Stimulated activated naive CD8-positive, alpha-beta T cell treated with anti-CD3 and anti-CD28 coated beads, Interleukin-15, Interleukin-2, amounts not matched to agents 100 ng/mL and 50 ng/mL, for 24 hours (primary cell): ENCODE data around the gene ATG5.
"Not testable (repeated sequence)": the region's sequence is repeated elsewhere in the genome, so short reads cannot be mapped to it uniquely, and the experiment has no call there.

Experiments used
- H3K27ac Mint-ChIP-seq: one replicate; pipeline ENCODE4 v1.8.0; 2021; ENCODE audit warnings: mild to moderate bottlenecking, mixed read lengths
- H3K27me3 Mint-ChIP-seq: one replicate; pipeline ENCODE4 v1.8.0; 2021; ENCODE audit warnings: mixed read lengths
- H3K36me3 Mint-ChIP-seq: one replicate; pipeline ENCODE4 v1.8.0; 2021; ENCODE audit warnings: low read depth, mixed read lengths
- H3K4me1 Mint-ChIP-seq: one replicate; pipeline ENCODE4 v1.8.0; 2021; ENCODE audit warnings: low read depth, mixed read lengths
- H3K4me3 Mint-ChIP-seq: one replicate; pipeline ENCODE4 v1.8.0; 2021; ENCODE audit warnings: mild to moderate bottlenecking, mixed read lengths
- H3K9me3 Mint-ChIP-seq: one replicate; pipeline ENCODE4 v1.8.0; 2021; ENCODE audit warnings: mixed read lengths

Gene ATG5

GRCh38 chr6:106158816-106159215 lies 166.7 kb downstream of the ATG5 start:
- H3K27me3 Mint-ChIP-seq = no peaks in the 10 kb centered on the region
- peaks cover 19% of the 10 kb centered on the region for H3K4me1 Mint-ChIP-seq
- H3K27ac Mint-ChIP-seq = no peak overlapping the region
- no peak overlapping the region for H3K4me3 Mint-ChIP-seq
- no peaks in the 10 kb centered on the region for H3K36me3 Mint-ChIP-seq
- no peaks in the 10 kb centered on the region for H3K9me3 Mint-ChIP-seq

- Mint-ChIP-seq H3K9me3 (peaks cover 3% of the 10 kb centered on the region), H3K27me3 (no peaks in the 10 kb centered on the region), H3K27ac (no peak overlapping the region), H3K36me3 (no peaks in the 10 kb centered on the region), H3K4me1 (peaks cover 15% of the 10 kb centered on the region), H3K4me3 (no peak overlapping the region)
These were observed 168.7 kb downstream of the ATG5 start for GRCh38 chr6:106156863-106157262.

- H3K27ac Mint-ChIP-seq = no peak overlapping the region
- no peaks in the 10 kb centered on the region for H3K27me3 Mint-ChIP-seq
- peaks cover 20% of the 10 kb centered on the region for H3K4me1 Mint-ChIP-seq
- H3K4me3 Mint-ChIP-seq = no peak overlapping the region
- H3K9me3 Mint-ChIP-seq = peaks cover 3% of the 10 kb centered on the region
- no peaks in the 10 kb centered on the region for H3K36me3 Mint-ChIP-seq
These were observed 169.1 kb downstream of the ATG5 start for GRCh38 chr6:106156413-106156812.

- H3K4me3 Mint-ChIP-seq = no peak overlapping the region
- H3K4me1 Mint-ChIP-seq = peaks cover 22% of the 10 kb centered on the region
- H3K9me3 Mint-ChIP-seq = peaks cover 3% of the 10 kb centered on the region
- no peaks in the 10 kb centered on the region for H3K27me3 Mint-ChIP-seq
- H3K27ac Mint-ChIP-seq = no peak overlapping the region
- H3K36me3 Mint-ChIP-seq = no peaks in the 10 kb centered on the region
These were observed 170.2 kb downstream of the ATG5 start for GRCh38 chr6:106155219-106155830.

GRCh38 chr6:106154326-106154725 lies 171.2 kb downstream of the ATG5 start:
- H3K4me1 Mint-ChIP-seq = peaks cover 27% of the 10 kb centered on the region
- H3K4me3 Mint-ChIP-seq = no peak overlapping the region
- H3K27me3 Mint-ChIP-seq = no peaks in the 10 kb centered on the region
- no peaks in the 10 kb centered on the region for H3K36me3 Mint-ChIP-seq
- peaks cover 3% of the 10 kb centered on the region for H3K9me3 Mint-ChIP-seq
- no peak overlapping the region for H3K27ac Mint-ChIP-seq

GRCh38 chr6:106152952-106153351 lies 172.6 kb downstream of the ATG5 start:
- Mint-ChIP-seq H3K27me3 (no peaks in the 10 kb centered on the region), H3K4me1 (peaks cover 39% of the 10 kb centered on the region), H3K36me3 (no peaks in the 10 kb centered on the region), H3K9me3 (peaks cover 3% of the 10 kb centered on the region), H3K4me3 (no peak overlapping the region), H3K27ac (peak overlapping the region; percentile 41)

- not testable (repeated sequence) for H3K9me3 Mint-ChIP-seq, H3K4me3 Mint-ChIP-seq, H3K27me3 Mint-ChIP-seq, H3K36me3 Mint-ChIP-seq
- Mint-ChIP-seq H3K27ac (peak overlapping the region; percentile 86), H3K4me1 (peaks cover 39% of the 10 kb centered on the region)
These were observed 173.1 kb downstream of the ATG5 start for GRCh38 chr6:106152476-106152875.

GRCh38 chr6:106149472-106150069 lies 176.0 kb downstream of the ATG5 start:
- Mint-ChIP-seq H3K36me3 (no peaks in the 10 kb centered on the region), H3K9me3 (peaks cover 3% of the 10 kb centered on the region), H3K4me1 (peaks cover 63% of the 10 kb centered on the region), H3K27ac (peak overlapping the region; percentile 85), H3K4me3 (no peak overlapping the region), H3K27me3 (no peaks in the 10 kb centered on the region)

GRCh38 chr6:106147476-106147875 lies 178.1 kb downstream of the ATG5 start:
- Mint-ChIP-seq H3K9me3 (no peaks in the 10 kb centered on the region), H3K27me3 (no peaks in the 10 kb centered on the region), H3K4me1 (peaks cover 76% of the 10 kb centered on the region), H3K36me3 (no peaks in the 10 kb centered on the region), H3K27ac (no peak overlapping the region), H3K4me3 (no peak overlapping the region)

- peaks cover 76% of the 10 kb centered on the region for H3K4me1 Mint-ChIP-seq
- H3K4me3 Mint-ChIP-seq = no peak overlapping the region
- H3K36me3 Mint-ChIP-seq = no peaks in the 10 kb centered on the region
- no peak overlapping the region for H3K27ac Mint-ChIP-seq
- H3K27me3 Mint-ChIP-seq = no peaks in the 10 kb centered on the region
- no peaks in the 10 kb centered on the region for H3K9me3 Mint-ChIP-seq
These were observed 178.7 kb downstream of the ATG5 start for GRCh38 chr6:106146852-106147351.

GRCh38 chr6:106145741-106146227 lies 179.8 kb downstream of the ATG5 start:
- Mint-ChIP-seq H3K27ac (no peak overlapping the region), H3K36me3 (no peaks in the 10 kb centered on the region), H3K9me3 (no peaks in the 10 kb centered on the region), H3K4me1 (peaks cover 79% of the 10 kb centered on the region), H3K4me3 (no peak overlapping the region), H3K27me3 (no peaks in the 10 kb centered on the region)

- Mint-ChIP-seq H3K9me3 (no peaks in the 10 kb centered on the region), H3K4me3 (no peak overlapping the region), H3K4me1 (peaks cover 85% of the 10 kb centered on the region), H3K27ac (no peak overlapping the region), H3K36me3 (no peaks in the 10 kb centered on the region), H3K27me3 (no peaks in the 10 kb centered on the region)
These were observed 180.4 kb downstream of the ATG5 start for GRCh38 chr6:106145144-106145543.

GRCh38 chr6:106143665-106144064 lies 181.9 kb downstream of the ATG5 start:
- Mint-ChIP-seq H3K9me3 (no peaks in the 10 kb centered on the region), H3K4me1 (peaks cover 71% of the 10 kb centered on the region), H3K27ac (no peak overlapping the region), H3K27me3 (no peaks in the 10 kb centered on the region), H3K36me3 (no peaks in the 10 kb centered on the region), H3K4me3 (no peak overlapping the region)

GRCh38 chr6:106142876-106143431 lies 182.6 kb downstream of the ATG5 start:
- Mint-ChIP-seq H3K27me3 (no peaks in the 10 kb centered on the region), H3K9me3 (no peaks in the 10 kb centered on the region), H3K27ac (peak overlapping the region; percentile 96), H3K4me1 (peaks cover 65% of the 10 kb centered on the region), H3K36me3 (no peaks in the 10 kb centered on the region), H3K4me3 (no peak overlapping the region)

GRCh38 chr6:106141441-106142237 lies 183.9 kb downstream of the ATG5 start:
- Mint-ChIP-seq H3K27ac (peak overlapping the region; percentile 96), H3K9me3 (no peaks in the 10 kb centered on the region), H3K27me3 (no peaks in the 10 kb centered on the region), H3K4me1 (peaks cover 61% of the 10 kb centered on the region), H3K36me3 (no peaks in the 10 kb centered on the region), H3K4me3 (peak overlapping the region; percentile 59)
